Measurements from ENCODE around the gene ANAPC5. TPM values are rescaled to one million over a fixed set of nuclear protein-coding genes. Genes with fewer than 3 reads are reported as not detected.
"Not testable (repeated sequence)": the region's sequence is repeated elsewhere in the genome, so short reads cannot be mapped to it uniquely, and the experiment has no call there.

ANAPC5 gene
- total and polyA plus RNA-seq, 2 experiments from 2014 or later: 128 to 144 TPM

DNA sequence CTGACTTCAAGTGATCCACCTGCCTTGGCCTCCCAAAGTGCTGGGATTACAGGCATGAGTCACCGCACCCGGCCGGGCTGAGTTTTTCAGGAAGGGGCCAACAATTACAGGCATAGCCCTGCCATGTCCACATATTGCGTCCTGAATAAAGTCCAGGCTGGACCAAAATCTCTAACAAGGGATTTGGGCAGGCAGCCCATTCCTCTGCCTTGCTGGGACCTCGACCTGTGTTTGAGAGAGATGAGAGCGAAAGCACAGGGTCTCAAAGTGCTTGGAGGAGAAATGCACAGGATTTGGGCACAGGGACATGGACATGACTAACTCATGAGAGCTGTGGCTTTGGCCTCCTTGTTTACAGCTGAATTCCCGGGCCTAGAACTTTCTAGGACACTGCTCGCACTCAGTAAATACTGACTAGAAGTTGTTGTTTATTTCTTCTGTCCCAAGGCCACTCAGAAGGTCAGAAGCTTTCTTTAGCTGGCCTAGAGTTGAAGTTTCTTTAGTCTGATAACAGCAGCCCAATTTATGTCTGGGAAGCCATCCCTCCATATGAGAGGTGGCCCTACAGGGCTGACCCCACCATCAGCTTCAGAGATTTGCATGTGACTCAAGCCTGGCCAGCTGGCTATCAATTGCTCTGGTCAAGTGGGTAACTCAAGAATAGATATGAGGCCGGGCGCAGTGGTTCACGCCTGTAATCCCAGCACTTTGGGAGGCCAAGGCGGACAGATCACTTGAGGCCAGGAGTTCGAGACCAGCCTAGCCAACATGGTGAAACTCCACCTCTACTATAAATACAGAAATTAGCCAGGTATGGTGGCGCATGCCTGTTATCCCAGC is 67.4 kb downstream of the ANAPC5 start:
- peak; percentile 28 for DNase-seq
- peaks cover 76% of the 10 kb centered on the region for H3K79me2 ChIP-seq (ENCODE audit: insufficient read depth)
- H2AFZ ChIP-seq: no peak overlapping the region
- peaks cover 2% of the 10 kb centered on the region for H3K4me1 ChIP-seq (ENCODE audit: insufficient read depth)
- H3K36me3 ChIP-seq (ENCODE audit: low read depth): 0 out of 2 replicates have a peak, but pooled peaks cover 3% of the 10 kb centered on the region
- H3K9me2 ChIP-seq (ENCODE audit: insufficient read depth): no peaks in the 10 kb centered on the region
- 0 out of 2 replicates have a peak, but pooled peaks cover 10% of the 10 kb centered on the region for H4K20me1 ChIP-seq (ENCODE audit: insufficient read depth)
- no peak overlapping the region for H3K27ac ChIP-seq
- TF ChIP-seq EZH2phosphoT487 (IDR thresholded peaks at IDR 0.05; ENCODE audit: insufficient read depth, low read depth) (no peak), EZH2 (IDR thresholded peaks at IDR 0.05; ENCODE audit: insufficient read depth, poor library complexity, severe bottlenecking) (no peak)
- H3K9ac ChIP-seq: no peak overlapping the region
- H3K9me3 ChIP-seq (ENCODE audit: low read depth): no peaks in the 10 kb centered on the region
- in situ Hi-C loops (cut with MboI): no loop called here
- no peaks in the 10 kb centered on the region for H3K27me3 ChIP-seq (replicated peaks; ENCODE audit: insufficient read depth)
- H3F3A ChIP-seq (ENCODE audit: insufficient read depth): peaks cover 14% of the 10 kb centered on the region
- WGBS, 2 experiments (ENCODE audit: low coverage in 1 of 2, low lambda C conversion rate in 2 of 2, missing lambda C conversion rate in 2 of 2): 62% methylated on average over 13 to 14 of the region's 14 CpGs
- no peak overlapping the region for H3K4me3 ChIP-seq
- no peak overlapping the region for H3K4me2 ChIP-seq (ENCODE audit: unreplicated experiment)

DNA sequence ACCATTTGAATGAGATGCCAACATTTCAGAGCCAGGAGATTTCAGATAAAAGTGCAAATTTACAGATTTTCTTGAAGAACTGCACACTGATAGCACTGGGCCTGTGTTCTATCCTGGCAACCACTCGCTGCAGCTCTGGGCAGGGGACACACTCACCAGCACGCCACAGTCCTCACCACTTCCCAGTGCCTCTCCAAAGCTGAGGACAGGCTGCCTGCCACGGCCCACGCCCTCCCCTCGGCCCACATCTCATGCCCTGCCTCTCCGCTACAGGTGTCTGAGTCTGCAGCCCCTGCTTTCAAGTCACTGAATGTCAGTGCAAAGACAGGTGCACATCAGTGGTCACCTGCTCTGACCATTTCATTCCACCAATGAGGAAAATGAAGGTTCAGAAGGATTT is 68.4 kb downstream of the ANAPC5 start:
- Histone ChIP-seq H3K4me1 (ENCODE audit: insufficient read depth) (peaks cover 11% of the 10 kb centered on the region), H3K79me2 (ENCODE audit: insufficient read depth) (peaks cover 67% of the 10 kb centered on the region), H3F3A (ENCODE audit: insufficient read depth) (peaks cover 21% of the 10 kb centered on the region), H2AFZ (no peak overlapping the region), H3K9me2 (ENCODE audit: insufficient read depth) (no peaks in the 10 kb centered on the region), H3K9me3 (ENCODE audit: low read depth) (no peaks in the 10 kb centered on the region), H3K36me3 (ENCODE audit: low read depth) (0 out of 2 replicates have a peak, but pooled peaks cover 3% of the 10 kb centered on the region), H4K20me1 (ENCODE audit: insufficient read depth) (0 out of 2 replicates have a peak, but pooled peaks cover 10% of the 10 kb centered on the region), H3K4me3 (no peak overlapping the region), H3K4me2 (ENCODE audit: unreplicated experiment) (no peak overlapping the region), H3K27ac (no peak overlapping the region), H3K9ac (no peak overlapping the region), H3K27me3 (replicated peaks; ENCODE audit: insufficient read depth) (no peaks in the 10 kb centered on the region)
- in situ Hi-C loops (cut with MboI): no loop called here
- WGBS, 2 experiments (ENCODE audit: low coverage in 1 of 2, low lambda C conversion rate in 2 of 2, missing lambda C conversion rate in 2 of 2): 91 to 93% methylated on average over 6 of the region's 6 CpGs
- TF ChIP-seq EZH2phosphoT487 (IDR thresholded peaks at IDR 0.05; ENCODE audit: insufficient read depth, low read depth) (no peak), EZH2 (IDR thresholded peaks at IDR 0.05; ENCODE audit: insufficient read depth, poor library complexity, severe bottlenecking) (no peak)
- DNase-seq: no peak

DNA sequence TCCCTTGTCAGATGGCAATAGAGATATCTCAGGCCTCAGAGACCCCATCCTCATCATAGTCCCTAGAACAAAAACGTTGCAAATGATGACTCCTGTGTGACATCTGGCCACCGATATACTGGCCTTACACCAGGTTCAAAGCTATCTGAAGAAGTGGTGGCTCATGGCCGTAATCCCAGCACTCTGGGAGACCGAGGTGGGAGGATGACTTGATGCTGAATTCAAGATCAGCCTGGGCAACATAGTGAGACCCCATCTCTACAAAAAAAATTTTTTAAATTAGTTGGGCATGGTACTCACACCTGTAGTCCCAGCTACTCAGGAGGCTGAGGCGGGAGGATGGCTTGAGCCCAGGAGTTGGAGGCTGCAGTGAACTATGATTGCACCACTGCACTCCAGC is 68.8 kb downstream of the ANAPC5 start:
- Histone ChIP-seq H3K27ac (no peak overlapping the region), H3K4me1 (ENCODE audit: insufficient read depth) (peaks cover 16% of the 10 kb centered on the region), H3K9ac (no peak overlapping the region), H3K9me3 (ENCODE audit: low read depth) (no peaks in the 10 kb centered on the region), H3K4me3 (no peak overlapping the region), H3K27me3 (replicated peaks; ENCODE audit: insufficient read depth) (no peaks in the 10 kb centered on the region), H3K9me2 (ENCODE audit: insufficient read depth) (no peaks in the 10 kb centered on the region), H3K79me2 (ENCODE audit: insufficient read depth) (peaks cover 72% of the 10 kb centered on the region), H4K20me1 (ENCODE audit: insufficient read depth) (0 out of 2 replicates have a peak, but pooled peaks cover 10% of the 10 kb centered on the region), H3K4me2 (ENCODE audit: unreplicated experiment) (no peak overlapping the region), H2AFZ (no peak overlapping the region), H3K36me3 (ENCODE audit: low read depth) (0 out of 2 replicates have a peak, but pooled peaks cover 3% of the 10 kb centered on the region), H3F3A (ENCODE audit: insufficient read depth) (peaks cover 25% of the 10 kb centered on the region)
- in situ Hi-C loops (cut with MboI): no loop called here
- 88 to 91% methylated on average over 5 of the region's 5 CpGs for WGBS, 2 experiments (ENCODE audit: low coverage in 1 of 2, low lambda C conversion rate in 2 of 2, missing lambda C conversion rate in 2 of 2)
- DNase-seq: no peak
- TF ChIP-seq EZH2phosphoT487 (IDR thresholded peaks at IDR 0.05; ENCODE audit: insufficient read depth, low read depth) (no peak), EZH2 (IDR thresholded peaks at IDR 0.05; ENCODE audit: insufficient read depth, poor library complexity, severe bottlenecking) (no peak)

DNA sequence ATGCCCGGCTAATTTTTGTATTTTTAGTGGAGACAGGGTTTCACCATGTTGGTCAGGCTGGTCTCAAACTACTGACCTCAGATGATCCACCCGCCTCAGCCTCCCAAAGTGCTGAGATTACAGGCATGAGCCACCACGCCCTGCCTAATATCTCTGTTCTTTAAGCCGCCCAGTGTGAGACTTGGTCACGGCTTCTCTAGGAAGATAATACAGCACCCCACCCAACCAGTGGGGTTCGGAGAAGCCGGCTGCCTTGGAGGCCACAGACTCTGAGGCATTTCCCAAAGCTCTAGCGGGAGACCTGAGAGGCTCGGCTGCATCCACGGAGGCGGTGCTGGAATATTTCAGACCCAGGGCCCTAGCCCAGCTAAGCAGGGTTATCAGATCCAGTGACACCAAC is 69.3 kb downstream of the ANAPC5 start:
- H3K9ac ChIP-seq; H3K27me3 ChIP-seq (replicated peaks; ENCODE audit: insufficient read depth); in situ Hi-C loops (cut with MboI); H3K4me3 ChIP-seq; H3K9me2 ChIP-seq (ENCODE audit: insufficient read depth); H4K20me1 ChIP-seq (ENCODE audit: insufficient read depth); H2AFZ ChIP-seq; H3K9me3 ChIP-seq (ENCODE audit: low read depth); H3K27ac ChIP-seq; H3K36me3 ChIP-seq (ENCODE audit: low read depth); H3K4me2 ChIP-seq (ENCODE audit: unreplicated experiment); DNase-seq: not testable (repeated sequence)
- H3K79me2 ChIP-seq (ENCODE audit: insufficient read depth): peaks cover 73% of the 10 kb centered on the region
- peaks cover 29% of the 10 kb centered on the region for H3F3A ChIP-seq (ENCODE audit: insufficient read depth)
- H3K4me1 ChIP-seq (ENCODE audit: insufficient read depth): peaks cover 17% of the 10 kb centered on the region
- WGBS, 2 experiments (ENCODE audit: low coverage in 1 of 2, low lambda C conversion rate in 2 of 2, missing lambda C conversion rate in 2 of 2): 99 to 100% methylated on average over 11 of the region's 11 CpGs
